Measurements from ENCODE around the gene AGAP1.

The AGAP1 gene

DNA sequence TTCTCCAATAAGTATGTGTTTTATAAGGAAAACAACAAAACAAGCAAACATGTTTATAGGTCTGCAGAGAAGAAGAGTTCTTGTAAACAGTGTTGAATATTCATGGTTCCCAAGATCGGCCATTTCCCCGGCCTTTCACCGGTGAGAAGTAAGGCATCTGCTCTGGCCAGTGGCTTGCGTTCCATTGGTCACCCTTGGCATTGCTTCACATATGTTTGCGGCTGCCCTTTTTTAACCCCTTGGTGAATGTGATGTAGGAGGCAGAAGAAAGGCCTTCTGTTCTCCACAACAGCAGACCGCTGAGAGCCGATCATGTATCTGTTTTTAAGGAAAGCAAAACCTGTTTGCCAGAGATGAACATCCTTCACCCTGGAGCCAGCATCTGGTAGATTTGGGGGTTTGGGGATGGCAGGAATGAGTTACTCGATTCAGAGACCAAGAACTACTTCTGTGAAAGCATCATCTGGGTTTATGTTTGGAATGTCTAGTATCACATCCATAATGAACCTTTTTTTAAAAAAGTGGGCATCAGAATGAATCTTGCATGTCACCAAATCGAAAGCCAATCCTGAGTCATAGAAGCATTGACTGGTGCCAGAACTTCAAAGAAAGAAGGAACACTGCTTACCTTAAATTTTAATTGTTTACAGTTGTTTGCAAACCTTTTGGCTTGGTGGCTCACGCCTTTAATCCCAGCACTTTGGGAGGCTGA, 112.3 kb downstream of the AGAP1 start:
- DNase-seq (ENCODE audit: low read depth in 2 of 2, low spot score in 1 of 2): no peak

DNA sequence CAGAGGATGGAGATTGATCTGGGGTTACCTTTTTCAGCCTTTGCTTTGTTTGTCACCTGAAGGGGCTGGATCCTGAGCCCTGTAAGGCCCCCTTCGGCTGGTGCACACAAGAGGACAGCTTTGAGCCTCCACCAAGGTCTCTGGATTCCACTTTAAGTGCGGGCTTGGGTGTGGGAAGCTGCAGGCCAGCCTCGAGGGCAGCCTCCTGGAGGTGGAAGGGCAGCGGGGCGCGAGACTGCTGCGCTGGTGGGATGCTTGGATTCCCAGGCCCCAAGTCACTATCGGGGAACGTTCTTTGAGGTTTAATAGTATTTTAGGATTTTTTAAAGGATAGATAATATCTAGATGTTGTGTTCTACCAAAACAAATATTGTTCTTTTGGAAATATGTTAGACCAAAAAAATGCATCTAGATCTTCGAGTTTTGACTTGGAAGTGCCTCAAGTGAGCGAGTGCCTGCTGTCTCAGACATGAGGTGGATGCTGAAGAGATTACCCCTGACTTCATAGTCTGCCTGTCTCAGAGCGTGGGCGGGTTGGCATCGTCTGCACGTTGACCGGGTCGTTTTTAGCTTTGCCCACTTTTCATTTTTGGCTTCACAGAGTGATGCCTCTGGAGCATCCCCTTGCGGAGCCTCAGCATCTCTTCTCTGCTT, 113.8 kb downstream of the AGAP1 start:
- DNase-seq (ENCODE audit: low read depth in 2 of 2, low spot score in 1 of 2): no peak

DNA sequence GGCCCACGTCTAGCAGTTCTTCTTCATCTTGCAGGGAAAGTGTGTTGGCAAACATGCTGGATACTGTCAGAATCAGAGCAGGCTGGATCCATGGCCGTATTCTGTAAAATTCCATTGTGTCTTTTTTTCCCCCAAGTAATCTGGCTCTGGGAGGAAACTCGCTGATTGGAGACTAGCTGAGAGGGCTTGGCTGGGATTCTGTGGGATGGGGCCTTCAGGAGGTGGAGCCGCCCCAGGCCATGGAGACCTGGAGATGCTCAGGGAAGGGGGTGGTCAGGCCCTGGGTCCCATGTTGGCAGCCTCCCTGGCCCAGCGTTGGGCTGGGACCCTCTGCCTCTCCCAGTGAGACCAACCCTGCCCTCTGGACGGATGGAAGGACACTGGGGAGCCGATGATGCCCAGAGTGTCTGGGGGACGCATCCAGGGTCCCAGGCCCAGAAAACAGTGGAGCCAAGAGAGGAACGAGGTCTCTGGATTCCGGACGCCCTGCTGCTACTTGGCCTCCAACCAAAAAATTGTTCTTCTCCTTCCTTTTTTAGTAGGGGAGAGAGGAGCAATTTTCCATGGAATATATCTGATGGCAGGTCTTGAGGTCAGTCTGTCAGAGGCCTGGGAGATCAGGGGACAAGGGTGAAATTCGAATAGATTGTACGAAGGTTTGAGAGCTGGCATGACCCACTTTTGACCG, 114.5 kb downstream of the AGAP1 start:
- DNase-seq (ENCODE audit: low read depth in 2 of 2, low spot score in 1 of 2): no peak

DNA sequence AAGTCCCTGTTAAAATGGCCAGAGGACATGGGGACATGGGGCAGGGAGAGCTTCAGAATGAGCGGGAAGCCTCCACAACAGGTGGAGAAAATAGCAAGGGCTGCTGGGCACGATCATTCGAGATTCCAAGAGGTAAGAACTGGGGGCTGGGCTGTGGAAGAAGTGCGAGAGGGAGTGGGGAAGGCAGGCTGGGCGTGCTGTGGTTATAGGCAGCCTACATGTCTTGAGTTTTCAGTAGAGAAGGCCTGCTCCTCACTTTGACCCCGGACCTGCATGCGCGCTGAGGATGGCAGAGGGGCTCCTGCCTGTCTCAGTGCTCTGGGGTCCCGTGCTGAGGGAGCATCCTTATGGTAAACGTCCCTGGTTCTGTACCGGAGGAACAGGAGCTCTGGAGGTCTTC, 115.5 kb downstream of the AGAP1 start:
- no peak for DNase-seq (ENCODE audit: low read depth in 2 of 2, low spot score in 1 of 2)

GRCh38 chr2:235609746-235610145, 115.9 kb downstream of the AGAP1 start:
- no peak for DNase-seq (ENCODE audit: low read depth in 2 of 2, low spot score in 1 of 2)

DNA sequence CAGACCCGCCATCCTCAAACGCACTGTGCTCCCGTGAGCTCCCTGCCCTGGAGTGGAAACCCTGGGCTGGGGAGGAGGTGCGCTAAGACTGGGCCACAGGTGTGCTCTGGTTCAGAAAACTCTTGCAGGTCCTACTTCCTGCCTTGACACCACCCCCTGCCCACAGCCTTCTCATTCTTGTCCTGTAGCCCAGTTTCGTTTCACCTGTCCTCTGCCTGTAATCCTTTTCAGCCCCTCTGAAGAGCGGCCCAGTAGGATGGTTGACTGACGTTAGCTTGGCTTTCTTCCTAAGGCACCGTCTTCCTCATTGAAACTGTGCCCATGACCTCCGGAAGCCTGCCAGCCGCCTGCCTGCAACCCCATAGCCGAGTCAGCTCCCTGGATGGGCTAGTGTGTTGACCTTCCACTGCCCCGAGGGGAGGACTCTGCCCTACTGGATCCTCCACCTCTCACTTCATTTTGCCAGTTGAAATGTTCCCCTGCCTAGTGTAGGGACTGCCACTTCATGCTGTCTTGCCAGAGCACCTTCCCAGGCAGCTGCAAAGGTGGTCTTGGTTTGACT, 116.9 kb downstream of the AGAP1 start:
- no peak for DNase-seq (ENCODE audit: low read depth in 2 of 2, low spot score in 1 of 2)

- DNase-seq (ENCODE audit: low read depth in 2 of 2, low spot score in 1 of 2): no peak
Measured at GRCh38 chr2:235611349-235611748, 117.5 kb downstream of the AGAP1 start.

GRCh38 chr2:235611756-235612155, 117.9 kb downstream of the AGAP1 start:
- no peak for DNase-seq (ENCODE audit: low read depth in 2 of 2, low spot score in 1 of 2)

GRCh38 chr2:235612181-235612950, 118.5 kb downstream of the AGAP1 start:
- no peak for DNase-seq (ENCODE audit: low read depth in 2 of 2, low spot score in 1 of 2)

DNA sequence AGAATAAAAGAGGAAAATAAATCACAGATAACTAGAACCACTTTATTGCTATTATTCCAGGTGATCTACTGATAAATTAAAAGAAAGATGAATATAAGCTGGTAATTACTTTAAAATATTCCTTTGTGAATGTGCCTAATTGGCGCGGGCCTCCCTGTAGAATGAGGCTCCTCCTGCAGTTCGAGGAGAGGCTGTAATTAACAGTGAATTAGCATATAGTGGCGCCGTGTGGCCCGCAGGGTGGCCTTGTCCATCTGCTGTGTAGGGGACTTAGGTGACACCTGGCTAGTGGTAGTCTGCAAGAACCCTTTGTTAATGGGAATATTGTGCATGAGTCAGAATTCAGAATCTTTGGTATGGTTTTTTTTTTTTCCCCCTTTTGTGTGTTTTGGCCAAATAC, 119.8 kb downstream of the AGAP1 start:
- DNase-seq (ENCODE audit: low read depth in 2 of 2, low spot score in 1 of 2): no peak

DNA sequence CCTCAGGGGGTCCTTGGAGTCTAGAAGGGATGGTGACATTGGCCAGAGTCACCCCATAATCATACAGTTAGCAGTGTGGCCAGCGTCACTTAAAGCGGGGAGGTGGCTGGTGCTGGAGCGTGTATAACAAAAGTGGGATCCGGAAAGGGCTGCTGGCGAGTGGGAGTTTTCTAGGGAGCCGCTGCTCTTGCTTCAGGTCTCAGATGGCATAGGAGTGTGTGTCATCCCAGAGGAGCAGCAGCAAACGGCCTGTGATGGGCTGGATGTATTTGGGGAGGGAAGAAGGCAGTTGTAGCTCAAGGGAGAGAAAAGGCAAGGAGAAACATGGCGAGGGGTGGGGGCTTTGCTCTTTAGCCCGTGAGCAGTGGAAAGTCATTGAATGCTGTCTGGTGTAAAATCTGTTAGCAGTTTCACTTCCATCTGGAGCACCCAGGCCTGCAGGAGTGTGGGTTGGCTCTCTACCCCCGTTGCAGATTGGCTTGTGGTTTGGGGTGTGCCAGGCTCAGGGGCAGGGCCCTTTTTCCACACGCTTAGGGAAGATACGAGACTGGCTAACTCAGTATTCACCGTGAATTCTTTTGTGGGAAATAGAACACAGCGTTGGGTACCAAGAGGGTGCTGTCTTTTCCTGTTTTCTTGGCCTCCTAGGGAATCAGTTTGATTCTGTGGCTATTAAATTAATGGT, 120.5 kb downstream of the AGAP1 start:
- DNase-seq (ENCODE audit: low read depth in 2 of 2, low spot score in 1 of 2): no peak

GRCh38 chr2:235614900-235615712, 121.3 kb downstream of the AGAP1 start:
- DNase-seq (ENCODE audit: low read depth in 2 of 2, low spot score in 1 of 2): no peak

DNA sequence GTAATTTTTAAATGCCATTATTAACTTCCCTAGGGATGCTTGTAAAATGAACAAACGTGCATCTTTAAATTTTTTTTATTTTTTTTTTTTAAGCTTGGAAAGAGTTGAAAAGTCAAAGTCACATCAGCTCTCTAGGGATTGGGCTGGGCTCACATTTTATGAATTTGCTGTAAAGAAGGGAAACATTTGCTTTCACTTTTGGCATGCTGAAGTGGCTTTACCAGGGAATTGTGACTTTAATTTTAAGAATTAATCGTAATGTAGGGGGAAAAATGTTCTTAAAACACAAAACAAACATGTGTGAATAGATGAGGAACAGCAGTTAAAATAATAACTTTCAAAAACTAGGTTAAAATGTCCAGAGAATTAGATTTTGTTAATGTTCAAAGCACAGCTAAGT, 123.0 kb downstream of the AGAP1 start:
- no peak for DNase-seq (ENCODE audit: low read depth in 2 of 2, low spot score in 1 of 2)

- no peak for DNase-seq (ENCODE audit: low read depth in 2 of 2, low spot score in 1 of 2)
Measured at GRCh38 chr2:235618039-235618438, 124.2 kb downstream of the AGAP1 start.

GRCh38 chr2:235619544-235619943, 125.7 kb downstream of the AGAP1 start:
- DNase-seq (ENCODE audit: low read depth in 2 of 2, low spot score in 1 of 2): no peak

DNA sequence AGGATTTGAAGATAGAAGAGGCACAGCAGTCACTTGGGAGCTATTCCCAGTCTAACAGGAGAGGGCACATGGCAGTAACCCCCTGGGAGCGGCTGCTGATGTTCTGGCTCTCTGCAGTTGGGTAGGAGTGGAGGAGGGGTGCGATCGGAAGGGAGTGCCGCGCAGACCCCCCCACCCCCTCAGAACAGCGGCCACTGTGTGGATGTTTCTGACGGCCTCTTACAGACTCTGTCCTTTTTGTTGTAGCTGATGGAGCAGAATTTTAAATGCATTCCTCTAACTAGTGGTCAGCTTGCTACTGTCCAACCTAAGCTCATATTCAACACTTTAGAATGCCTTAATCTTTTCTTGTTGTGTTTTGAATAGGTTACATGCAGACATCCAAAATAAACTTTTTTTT, 127.9 kb downstream of the AGAP1 start:
- no peak for DNase-seq (ENCODE audit: low read depth in 2 of 2, low spot score in 1 of 2)

GRCh38 chr2:235623111-235623510, 129.3 kb downstream of the AGAP1 start:
- no peak for DNase-seq (ENCODE audit: low read depth in 2 of 2, low spot score in 1 of 2)

- DNase-seq (ENCODE audit: low read depth in 2 of 2, low spot score in 1 of 2): no peak
Measured at GRCh38 chr2:235623752-235624151, 129.9 kb downstream of the AGAP1 start.

DNA sequence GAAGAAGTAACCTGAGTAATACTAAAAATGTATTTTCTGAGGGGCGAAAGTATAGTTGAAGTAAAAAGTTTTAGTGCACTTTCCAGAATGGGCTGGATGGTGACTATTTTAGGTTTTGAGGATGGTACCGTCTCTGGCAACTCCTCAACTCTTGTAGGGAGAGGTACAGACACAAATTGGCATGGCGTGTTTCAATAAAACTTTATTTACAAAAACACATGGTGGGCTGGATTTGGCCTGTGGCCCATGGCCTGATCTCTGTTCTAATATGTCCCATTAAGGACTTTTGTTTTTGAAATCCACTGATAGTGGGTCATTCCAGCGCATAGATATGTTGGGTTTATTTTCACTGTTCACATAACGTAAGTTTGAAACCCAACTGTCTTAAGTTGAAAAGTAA, 132.8 kb downstream of the AGAP1 start:
- no peak for DNase-seq (ENCODE audit: low read depth in 2 of 2, low spot score in 1 of 2)

DNA sequence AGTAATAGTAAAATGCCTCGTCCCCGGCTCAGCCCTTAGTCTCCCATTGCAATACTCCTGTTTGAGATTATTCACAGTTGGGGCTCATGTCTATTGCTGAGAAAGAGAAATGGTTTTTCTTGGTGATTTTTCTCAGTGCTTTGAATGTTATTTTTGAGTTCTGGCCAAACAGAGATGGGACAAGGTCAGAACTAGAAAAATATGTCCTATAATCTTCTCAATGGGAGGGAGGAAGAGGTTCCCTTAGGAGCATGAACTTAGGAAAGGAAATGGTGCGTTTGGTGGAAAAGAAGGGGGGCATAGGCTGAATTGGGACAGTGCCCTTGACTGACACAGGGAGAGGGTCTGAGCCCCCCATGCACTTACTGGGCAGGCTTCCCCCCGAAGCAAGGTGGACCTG, 133.8 kb downstream of the AGAP1 start:
- no peak for DNase-seq (ENCODE audit: low read depth in 2 of 2, low spot score in 1 of 2)
